Fibroblast of lung (primary cell): ENCODE measurements around the gene KCNIP4. TPM values are rescaled to one million over a fixed set of nuclear protein-coding genes. Genes with fewer than 3 reads are reported as not detected.

Experiments
- DNase-seq, 2 donors: peaks; one replicate each; pipeline versions ENCODE4 v3.0.0 to v3.0.0-alpha.2; 2010; ENCODE audit warnings: low read depth in 2 of 2
- H2AFZ ChIP-seq: 2 replicates; pipeline ENCODE4 v1.5.1; 2012; ENCODE audit warnings: low read length, control low read depth, inconsistent platforms
- H3K27ac ChIP-seq: 2 replicates; pipeline ENCODE4 v1.5.1; 2011; ENCODE audit warnings: low read length, control low read depth; ENCODE audit not compliant: insufficient read depth
- H3K27me3 ChIP-seq: 2 replicates; pipeline ENCODE4 v1.5.1; 2011; ENCODE audit warnings: mild to moderate bottlenecking, low read length; ENCODE audit not compliant: control insufficient read depth, insufficient read depth
- H3K36me3 ChIP-seq: 2 replicates; pipeline ENCODE4 v1.5.1; 2011; ENCODE audit warnings: low read length; ENCODE audit not compliant: control insufficient read depth, insufficient read depth
- H3K4me1 ChIP-seq: 2 replicates; pipeline ENCODE4 v1.5.1; 2011; ENCODE audit warnings: low read length; ENCODE audit not compliant: control insufficient read depth, insufficient read depth; ENCODE audit errors: extremely low read depth
- H3K4me2 ChIP-seq: 2 replicates; pipeline ENCODE4 v1.5.1; 2011; ENCODE audit warnings: low read length, control low read depth; ENCODE audit not compliant: insufficient read depth; ENCODE audit errors: extremely low read depth
- H3K4me3 ChIP-seq, 4 experiments: fragments of 200-600 bp in 1 of 4; sonication (generic) in 1 of 4; replicated peaks in 1 of 4; 2 replicates each; pipeline ENCODE4 v1.5.1; 2011 to 2016; ENCODE audit warnings: low read length in 4 of 4, low read depth in 3 of 4, mild to moderate bottlenecking in 3 of 4, control low read depth in 2 of 4, inconsistent platforms in 1 of 4, mixed read lengths in 1 of 4; ENCODE audit not compliant: insufficient read depth in 1 of 4; ENCODE audit errors: control extremely low read depth in 1 of 4
- H3K79me2 ChIP-seq: 2 replicates; pipeline ENCODE4 v1.5.1; 2012; ENCODE audit warnings: mild to moderate bottlenecking, low read length, inconsistent platforms; ENCODE audit not compliant: control insufficient read depth, insufficient read depth
- H3K9ac ChIP-seq: 2 replicates; pipeline ENCODE4 v1.5.1; 2011; ENCODE audit warnings: mild to moderate bottlenecking, low read length, control low read depth; ENCODE audit not compliant: insufficient read depth
- H3K9me3 ChIP-seq: 2 replicates; pipeline ENCODE4 v1.5.1; 2012; ENCODE audit warnings: low read depth, low read length; ENCODE audit not compliant: control insufficient read depth, insufficient read depth
- H4K20me1 ChIP-seq: 2 replicates; pipeline ENCODE4 v1.5.1; 2011; ENCODE audit warnings: low read length; ENCODE audit not compliant: control insufficient read depth, insufficient read depth; ENCODE audit errors: extremely low read depth
- EZH2 ChIP-seq: IDR thresholded peaks from 2 replicates; pipeline ENCODE4 v1.5.1; 2012; ENCODE audit warnings: low read length, control low read depth, mild to moderate bottlenecking; ENCODE audit errors: missing control alignments
- polyA plus RNA-seq, 2 donors: library from polyadenylated mRNA; depleted of rRNA in 1 of 2; stranded (reverse) in 1 of 2; unstranded in 1 of 2; fragments of >200 nt; gene quantifications; 2 replicates each; pipeline ENCODE4 v1.2.1, GENCODE V29; 2011 to 2012; ENCODE audit warnings: missing spikeins in 1 of 2
- total RNA-seq: library from RNA; depleted of rRNA; stranded (reverse); fragments of >200 nt; gene quantifications from 2 replicates; pipeline ENCODE4 v1.2.1, GENCODE V29; 2014
- TF ChIP-seq, protein P1 (sequence below), 2 donors: IDR thresholded peaks in 1 of 2; conservative IDR thresholded peaks in 1 of 2; 1 replicate in 1 of 2; 2 replicates in 1 of 2; pipeline ENCODE4 v1.5.1; 2011 to 2012; ENCODE audit warnings: low read length in 2 of 2, control low read depth in 1 of 2, inconsistent platforms in 1 of 2, low read depth in 1 of 2, mild to moderate bottlenecking in 1 of 2

Gene KCNIP4
- total and polyA plus RNA-seq, 2 donors (not counting 1 experiment from before 2014, with no cell fraction given): not detected

DNA sequence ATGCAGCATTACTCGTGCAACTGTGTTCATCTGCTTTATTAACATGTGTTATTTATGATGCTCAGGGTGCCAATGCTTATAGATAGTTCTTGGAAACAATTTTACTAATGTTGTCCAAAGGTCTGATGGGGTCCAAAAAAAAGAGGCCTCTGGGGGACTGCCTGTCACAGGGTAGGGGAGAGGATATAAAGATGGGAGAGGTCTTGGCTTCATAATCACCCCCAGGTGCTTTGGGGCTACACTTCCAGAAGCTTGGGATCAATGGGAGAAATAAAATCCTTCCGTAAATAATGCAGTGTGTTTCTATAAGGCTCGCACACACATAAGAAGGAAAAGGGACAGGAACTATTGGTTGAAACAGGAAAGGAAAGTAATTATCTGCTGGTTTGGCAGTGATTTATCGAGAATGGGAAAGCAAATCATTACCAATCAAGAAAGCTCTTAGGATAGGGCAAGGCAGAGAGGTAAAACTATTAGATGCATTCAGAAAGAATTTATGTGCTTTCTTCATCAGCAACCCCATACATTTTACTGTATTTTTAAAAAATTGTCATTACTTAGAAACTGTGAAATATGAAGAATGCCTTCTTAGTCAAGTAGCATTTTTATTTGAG lies 677.0 kb downstream of the KCNIP4 start:
- Histone ChIP-seq H2AFZ (no peak overlapping the region), H3K9me3 (no peaks in the 10 kb centered on the region), H3K4me3 (no peak overlapping the region), H3K27me3 (no peaks in the 10 kb centered on the region), H3K4me1 (no peaks in the 10 kb centered on the region), H4K20me1 (no peaks in the 10 kb centered on the region), H3K4me2 (no peak overlapping the region), H3K27ac (no peak overlapping the region), H3K79me2 (no peaks in the 10 kb centered on the region), H3K36me3 (no peaks in the 10 kb centered on the region), H3K9ac (no peak overlapping the region)
- DNase-seq: no peak
- TF ChIP-seq EZH2: no peak
- TF ChIP-seq, protein P1, sequence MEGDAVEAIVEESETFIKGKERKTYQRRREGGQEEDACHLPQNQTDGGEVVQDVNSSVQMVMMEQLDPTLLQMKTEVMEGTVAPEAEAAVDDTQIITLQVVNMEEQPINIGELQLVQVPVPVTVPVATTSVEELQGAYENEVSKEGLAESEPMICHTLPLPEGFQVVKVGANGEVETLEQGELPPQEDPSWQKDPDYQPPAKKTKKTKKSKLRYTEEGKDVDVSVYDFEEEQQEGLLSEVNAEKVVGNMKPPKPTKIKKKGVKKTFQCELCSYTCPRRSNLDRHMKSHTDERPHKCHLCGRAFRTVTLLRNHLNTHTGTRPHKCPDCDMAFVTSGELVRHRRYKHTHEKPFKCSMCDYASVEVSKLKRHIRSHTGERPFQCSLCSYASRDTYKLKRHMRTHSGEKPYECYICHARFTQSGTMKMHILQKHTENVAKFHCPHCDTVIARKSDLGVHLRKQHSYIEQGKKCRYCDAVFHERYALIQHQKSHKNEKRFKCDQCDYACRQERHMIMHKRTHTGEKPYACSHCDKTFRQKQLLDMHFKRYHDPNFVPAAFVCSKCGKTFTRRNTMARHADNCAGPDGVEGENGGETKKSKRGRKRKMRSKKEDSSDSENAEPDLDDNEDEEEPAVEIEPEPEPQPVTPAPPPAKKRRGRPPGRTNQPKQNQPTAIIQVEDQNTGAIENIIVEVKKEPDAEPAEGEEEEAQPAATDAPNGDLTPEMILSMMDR (conservative IDR thresholded peaks at IDR 0.05 in 1 of 2, IDR thresholded peaks at IDR 0.05 in 1 of 2; ENCODE audit: low read depth in 1 of 2, low read length in 2 of 2): no peak

- Histone ChIP-seq H3K27ac (no peak overlapping the region), H2AFZ (no peak overlapping the region), H3K9ac (no peak overlapping the region), H3K4me2 (no peak overlapping the region), H3K27me3 (no peaks in the 10 kb centered on the region), H3K36me3 (no peaks in the 10 kb centered on the region), H3K79me2 (no peaks in the 10 kb centered on the region), H4K20me1 (no peaks in the 10 kb centered on the region), H3K4me3 (no peak overlapping the region), H3K4me1 (no peaks in the 10 kb centered on the region), H3K9me3 (no peaks in the 10 kb centered on the region)
- no peak for DNase-seq
- no peak for TF ChIP-seq EZH2
- TF ChIP-seq, protein P1 (conservative IDR thresholded peaks at IDR 0.05 in 1 of 2, IDR thresholded peaks at IDR 0.05 in 1 of 2; ENCODE audit: low read depth in 1 of 2, low read length in 2 of 2): no peak
These were observed 700.2 kb downstream of the KCNIP4 start for GRCh38 chr4:21248331-21248730.

DNA sequence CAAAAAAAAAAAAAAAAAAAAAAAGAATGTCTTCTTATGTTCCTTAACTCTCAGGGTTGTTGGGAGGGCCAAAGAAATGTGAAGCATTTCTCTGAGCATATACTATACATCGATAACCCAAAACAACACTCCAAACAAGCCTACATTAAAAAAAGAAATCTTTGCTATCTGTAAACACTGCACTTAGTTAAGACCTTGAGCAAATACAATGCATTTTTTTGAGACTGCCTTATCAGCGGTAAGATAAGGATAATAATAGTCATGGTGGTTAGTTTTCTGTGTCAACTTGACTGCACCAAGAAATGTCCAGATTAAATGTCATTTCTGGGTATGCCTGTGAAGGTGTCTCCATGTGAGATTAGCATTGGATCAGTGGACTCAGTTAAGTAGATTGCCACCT lies 706.4 kb downstream of the KCNIP4 start:
- no peak for DNase-seq
- H3K9me3 ChIP-seq: no peaks in the 10 kb centered on the region
- H3K27me3 ChIP-seq: no peaks in the 10 kb centered on the region
- H2AFZ ChIP-seq: no peak overlapping the region
- H3K4me3 ChIP-seq: no peak overlapping the region
- no peaks in the 10 kb centered on the region for H3K79me2 ChIP-seq
- no peak overlapping the region for H3K27ac ChIP-seq
- H3K4me1 ChIP-seq: no peaks in the 10 kb centered on the region
- no peaks in the 10 kb centered on the region for H4K20me1 ChIP-seq
- TF ChIP-seq, protein P1 (conservative IDR thresholded peaks at IDR 0.05 in 1 of 2, IDR thresholded peaks at IDR 0.05 in 1 of 2; ENCODE audit: low read depth in 1 of 2, low read length in 2 of 2): no peak
- TF ChIP-seq EZH2: no peak
- no peak overlapping the region for H3K4me2 ChIP-seq
- no peaks in the 10 kb centered on the region for H3K36me3 ChIP-seq
- H3K9ac ChIP-seq: no peak overlapping the region
